Activated T-helper 1 cell treated with anti-CD3 and anti-CD28 coated beads, Interleukin-2, amount 50 U/mL, for 16 hours (primary cell): Measurements from ENCODE around the gene B3GALT2.

Experiments used
- DNase-seq, 2 donors: peaks; one replicate each; pipeline ENCODE4 v3.0.0-alpha.2; 2020; ENCODE audit warnings: low read depth in 1 of 2, low spot score in 1 of 2

Gene B3GALT2

GRCh38 chr1:193183019-193183627 lies 3.3 kb downstream of the B3GALT2 start:
- DNase-seq = no peak

- DNase-seq = no peak
Measured at GRCh38 chr1:193181985-193182384, 4.4 kb downstream of the B3GALT2 start.

GRCh38 chr1:193181536-193181935 lies 4.9 kb downstream of the B3GALT2 start:
- DNase-seq = no peak

GRCh38 chr1:193179094-193179493 lies 7.3 kb downstream of the B3GALT2 start:
- DNase-seq = no peak

GRCh38 chr1:193176788-193177187 lies 9.6 kb downstream of the B3GALT2 start:
- no peak for DNase-seq

- DNase-seq = no peak
Measured at GRCh38 chr1:193176113-193176512, 10.3 kb downstream of the B3GALT2 start.

- no peak for DNase-seq
Measured at GRCh38 chr1:193157360-193157759, 29.1 kb downstream of the B3GALT2 start.

- no peak for DNase-seq
Measured at GRCh38 chr1:193156822-193157142, 29.6 kb downstream of the B3GALT2 start.

GRCh38 chr1:193156117-193156821 lies 30.1 kb downstream of the B3GALT2 start:
- no peak for DNase-seq

- no peak for DNase-seq
Measured at GRCh38 chr1:193144999-193145398, 41.4 kb downstream of the B3GALT2 start.

GRCh38 chr1:193144361-193144938 lies 42.0 kb downstream of the B3GALT2 start:
- DNase-seq = no peak

- DNase-seq = no peak
Measured at GRCh38 chr1:193143285-193143684, 43.1 kb downstream of the B3GALT2 start.

GRCh38 chr1:193142409-193142808 lies 44.0 kb downstream of the B3GALT2 start:
- DNase-seq = no peak

- no peak for DNase-seq
Measured at GRCh38 chr1:193141804-193142203, 44.6 kb downstream of the B3GALT2 start.

GRCh38 chr1:193140254-193140653 lies 46.2 kb downstream of the B3GALT2 start:
- DNase-seq = no peak

GRCh38 chr1:193131266-193131860 lies 55.0 kb downstream of the B3GALT2 start:
- DNase-seq = no peak
